GM21390 (cell line): ENCODE data around the gene PCBP2.
"Not testable (repeated sequence)": the region's sequence is repeated elsewhere in the genome, so short reads cannot be mapped to it uniquely, and the experiment has no call there.

Source experiments
- ATAC-seq: cut with Tn5 transposase; IDR thresholded peaks from one replicate; pipeline ENCODE4 v1.9.1; 2021; ENCODE audit not compliant: unreplicated experiment

The PCBP2 gene

DNA sequence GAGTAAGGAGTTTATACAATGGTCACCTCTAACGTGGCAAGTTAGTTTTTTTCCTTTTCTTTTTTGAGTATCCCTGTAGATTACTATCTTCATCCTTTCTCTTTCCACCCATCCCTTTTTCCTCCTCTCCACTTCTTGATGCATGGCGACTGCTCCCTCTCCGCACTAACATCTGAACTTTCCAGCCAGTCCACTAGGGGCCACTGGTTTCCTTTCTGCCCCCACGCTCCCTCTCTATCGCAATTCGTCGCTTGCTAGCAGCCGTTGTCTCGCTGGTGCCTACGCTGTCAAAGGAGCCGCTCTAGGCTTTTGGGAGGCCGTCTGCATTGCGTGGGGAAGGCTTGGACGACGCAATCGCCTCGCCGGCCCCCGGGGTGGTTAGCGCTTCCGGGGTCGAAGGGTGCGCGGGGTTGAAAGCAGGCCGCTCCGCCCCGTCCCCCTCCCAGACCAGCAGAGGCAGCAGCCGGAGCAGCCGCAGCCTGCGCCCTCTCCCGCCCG, at the start of gene PCBP2:
TSS of gene PCBP2 (plus strand) at position 442 of the 498 bp plus-strand sequence. CDS start 2,699 bp downstream, outside the sequence.
- ATAC-seq, result peak; percentile 95

GRCh38 chr12:53402351-53402750, 49.6 kb upstream of the PCBP2 start:
- not testable (repeated sequence) for ATAC-seq

DNA sequence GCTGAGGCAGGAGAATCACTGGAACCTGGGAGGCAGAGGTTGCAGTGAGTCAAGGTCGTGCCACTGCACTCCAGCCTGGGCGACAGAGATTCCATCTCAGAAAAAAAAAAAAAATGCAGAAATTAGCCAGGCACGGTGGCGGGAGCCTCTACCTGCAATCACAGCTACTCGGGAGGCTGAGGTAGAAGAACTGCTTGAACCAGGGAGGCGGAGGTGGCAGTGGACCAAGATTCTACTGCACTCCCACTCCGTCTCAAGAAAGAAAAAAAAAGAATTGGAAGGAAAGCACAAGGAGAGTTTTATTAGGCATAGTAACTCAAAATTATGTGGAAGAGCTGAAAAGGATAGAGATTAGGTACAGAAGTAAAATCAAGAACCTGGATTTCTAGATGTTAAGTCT, 49.0 kb upstream of the PCBP2 start:
- ATAC-seq, result no peak

DNA sequence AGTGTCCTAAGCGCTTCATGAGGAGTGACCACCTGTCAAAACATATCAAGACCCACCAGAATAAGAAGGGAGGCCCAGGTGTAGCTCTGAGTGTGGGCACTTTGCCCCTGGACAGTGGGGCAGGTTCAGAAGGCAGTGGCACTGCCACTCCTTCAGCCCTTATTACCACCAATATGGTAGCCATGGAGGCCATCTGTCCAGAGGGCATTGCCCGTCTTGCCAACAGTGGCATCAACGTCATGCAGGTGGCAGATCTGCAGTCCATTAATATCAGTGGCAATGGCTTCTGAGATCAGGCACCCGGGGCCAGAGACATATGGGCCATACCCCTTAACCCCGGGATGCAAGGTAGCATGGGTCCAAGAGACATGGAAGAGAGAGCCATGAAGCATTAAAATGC, 41.0 kb upstream of the PCBP2 start:
- no peak for ATAC-seq

GRCh38 chr12:53413485-53414204, 38.3 kb upstream of the PCBP2 start:
- ATAC-seq, result no peak

- no peak for ATAC-seq
Measured at GRCh38 chr12:53414756-53415417, 37.0 kb upstream of the PCBP2 start.

GRCh38 chr12:53415752-53416389, 36.0 kb upstream of the PCBP2 start:
- ATAC-seq, result not testable (repeated sequence)

DNA sequence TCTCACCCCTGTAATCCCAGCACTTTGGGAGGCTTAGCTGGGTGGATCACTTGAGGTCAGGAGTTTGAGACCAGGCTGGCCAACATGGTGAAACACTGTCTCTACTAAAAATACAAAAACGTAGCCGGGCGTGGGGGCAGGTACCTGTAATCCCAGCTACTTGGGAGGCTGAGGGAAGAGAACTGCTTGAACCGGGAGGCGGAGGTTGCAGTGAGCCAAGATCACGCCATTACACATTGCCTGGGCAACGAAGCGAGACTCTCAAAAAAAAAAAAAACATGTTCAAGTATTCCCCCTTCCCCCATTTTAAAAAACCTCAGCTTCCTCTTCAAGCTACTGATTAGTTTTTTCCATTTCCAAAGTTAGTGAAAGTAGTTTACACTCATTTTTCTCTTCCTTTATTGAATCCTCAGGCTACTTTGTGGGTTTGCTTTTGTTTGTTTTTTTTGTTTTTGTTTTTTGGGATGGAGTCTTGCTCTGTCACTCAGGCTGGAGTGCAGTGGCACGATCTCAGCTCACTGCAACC, 34.5 kb upstream of the PCBP2 start:
- ATAC-seq, result not testable (repeated sequence)

DNA sequence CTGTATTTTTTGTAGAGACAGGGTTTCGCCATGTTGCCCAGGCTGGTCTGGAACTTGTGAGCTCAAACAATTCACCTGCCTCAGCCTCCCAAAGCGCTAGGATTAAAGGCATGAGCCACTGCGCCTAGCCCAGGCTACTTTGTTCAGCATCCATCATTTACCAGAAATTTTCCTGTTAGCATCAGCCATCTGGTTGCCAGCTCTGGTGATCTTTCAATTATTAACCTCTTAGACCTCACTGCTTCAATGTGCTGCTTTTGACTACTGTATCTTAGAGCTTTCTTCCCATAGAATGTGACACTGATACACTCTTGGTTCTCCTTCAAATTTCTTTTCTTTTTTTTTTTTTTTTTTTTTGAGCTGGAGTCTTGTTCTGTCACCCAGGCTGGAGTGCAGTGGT, 33.7 kb upstream of the PCBP2 start:
- ATAC-seq, result no peak

- ATAC-seq, result no peak
Measured at GRCh38 chr12:53419756-53420155, 32.1 kb upstream of the PCBP2 start.

DNA sequence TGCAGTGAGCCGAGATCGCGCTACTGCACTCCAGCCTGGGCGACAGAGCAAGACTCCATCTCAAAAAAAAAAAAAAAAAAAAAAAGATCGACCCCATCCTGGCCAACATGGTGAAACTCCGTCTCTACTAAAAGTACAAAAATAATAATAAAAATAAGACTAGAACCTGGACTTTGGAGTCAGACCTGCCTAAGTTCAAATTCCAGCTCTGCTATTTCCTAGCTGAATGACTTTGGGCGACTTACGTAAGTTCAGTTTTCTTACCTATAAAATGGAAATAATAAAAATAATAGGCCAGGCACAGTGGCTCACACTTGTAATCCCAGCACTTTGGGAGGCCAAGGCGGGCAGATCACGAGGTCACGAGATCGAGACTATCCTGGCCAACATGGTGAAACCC, 29.7 kb upstream of the PCBP2 start:
- ATAC-seq, result not testable (repeated sequence)

- ATAC-seq, result no peak
Measured at GRCh38 chr12:53423597-53423996, 28.3 kb upstream of the PCBP2 start, which contains the start of gene AMHR2. TSS of gene AMHR2 (plus strand) at chr12:53423855. CDS start at chr12:53423935, 80 bp downstream.

- ATAC-seq, result no peak
Measured at GRCh38 chr12:53424626-53425514, 27.0 kb upstream of the PCBP2 start.

GRCh38 chr12:53425515-53426150, 26.3 kb upstream of the PCBP2 start:
- no peak for ATAC-seq

DNA sequence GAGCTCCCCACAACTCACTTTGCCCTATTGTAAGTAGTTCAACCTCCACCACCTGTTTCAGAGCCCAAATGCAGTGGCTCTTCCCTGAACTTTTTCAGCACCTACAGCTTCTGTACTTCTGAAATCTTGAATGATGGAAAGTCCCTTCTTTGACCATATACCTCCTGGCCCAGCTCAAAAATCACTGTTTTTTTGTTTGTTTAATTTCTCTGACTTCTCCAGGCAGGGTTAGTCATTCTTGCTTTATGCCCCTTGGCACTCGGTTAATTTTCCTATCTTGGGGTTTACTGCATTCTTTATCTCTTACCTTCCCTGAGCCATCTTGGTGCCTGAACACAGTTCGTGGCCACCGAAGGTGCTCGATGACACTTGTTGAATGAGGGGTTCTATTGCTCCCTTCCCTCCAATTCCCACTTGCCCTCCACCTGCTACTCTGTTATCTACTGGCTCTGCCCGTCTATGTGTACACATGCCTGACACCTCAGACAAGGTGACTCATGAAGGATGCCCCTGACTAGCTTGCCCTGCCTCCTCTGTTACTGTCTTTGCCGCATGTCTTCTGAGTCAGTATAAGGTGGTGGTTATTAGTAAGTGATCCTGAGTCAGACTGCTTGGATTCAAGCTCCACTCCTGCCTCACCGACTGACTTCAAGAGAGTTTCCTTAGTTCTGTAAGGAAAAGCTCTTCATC, 23.9 kb upstream of the PCBP2 start:
- ATAC-seq, result no peak

DNA sequence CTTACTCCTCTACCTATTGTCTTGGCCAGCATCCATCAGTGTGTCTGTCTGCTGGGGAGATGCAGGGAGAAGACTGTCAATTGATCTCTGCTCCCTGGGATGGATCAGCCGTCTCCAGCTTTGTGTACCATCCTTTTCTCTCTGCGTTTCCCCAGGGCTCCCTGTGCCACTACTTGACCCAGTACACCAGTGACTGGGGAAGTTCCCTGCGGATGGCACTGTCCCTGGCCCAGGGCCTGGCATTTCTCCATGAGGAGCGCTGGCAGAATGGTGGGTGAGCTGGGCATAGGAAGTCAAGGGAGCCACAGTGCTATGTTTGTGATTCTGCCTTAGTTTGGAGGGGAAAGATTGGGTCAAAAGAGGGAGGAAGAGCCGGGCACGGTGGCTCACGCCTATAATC, 23.2 kb upstream of the PCBP2 start:
- ATAC-seq, result no peak

GRCh38 chr12:53430116-53430515, 21.8 kb upstream of the PCBP2 start:
- no peak for ATAC-seq

GRCh38 chr12:53431187-53431586, 20.7 kb upstream of the PCBP2 start:
- no peak for ATAC-seq

DNA sequence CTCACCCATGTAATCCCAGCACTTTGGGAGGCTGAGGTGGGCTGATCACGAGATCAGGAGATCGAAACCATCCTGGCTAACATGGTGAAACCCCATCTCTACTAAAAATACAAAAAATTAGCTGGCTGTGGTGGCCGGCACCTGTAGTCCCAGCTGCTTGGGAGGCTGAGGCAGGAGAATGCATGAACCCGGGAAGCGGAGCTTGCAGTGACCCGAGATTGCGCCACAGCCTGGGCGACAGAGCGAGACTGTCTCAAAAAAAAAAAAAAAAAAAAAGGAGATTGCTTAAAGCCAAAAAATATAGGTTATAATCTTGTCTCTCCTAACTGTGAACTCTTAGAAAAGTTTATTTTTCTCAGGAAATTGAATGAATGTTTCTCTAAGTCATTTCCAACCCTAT, 16.6 kb upstream of the PCBP2 start:
- ATAC-seq, result not testable (repeated sequence)
